Mucosa of rectum (tissue), 2 donors: Measurements from ENCODE around the gene SGMS1.

ENCODE experiments used
- H3K27ac ChIP-seq, 2 donors: one replicate each; pipeline ENCODE4 v1.7.0; 2013; ENCODE audit warnings: inconsistent platforms in 2 of 2, low read depth in 2 of 2, low read length in 2 of 2
- H3K27me3 ChIP-seq, 2 donors: one replicate each; pipeline ENCODE4 v1.7.0; 2013; ENCODE audit warnings: low read length in 2 of 2; ENCODE audit not compliant: control insufficient read depth in 2 of 2, insufficient read depth in 2 of 2
- H3K36me3 ChIP-seq, 2 donors: one replicate each; pipeline ENCODE4 v1.7.0; 2013; ENCODE audit warnings: low read length in 2 of 2; ENCODE audit not compliant: control insufficient read depth in 2 of 2, insufficient read depth in 2 of 2
- H3K4me1 ChIP-seq, 2 donors: one replicate each; pipeline ENCODE4 v1.7.0; 2013; ENCODE audit warnings: low read length in 2 of 2, mild to moderate bottlenecking in 1 of 2; ENCODE audit not compliant: control insufficient read depth in 2 of 2, insufficient read depth in 2 of 2
- H3K4me3 ChIP-seq, 2 donors: one replicate each; pipeline ENCODE4 v1.7.0; 2013; ENCODE audit warnings: low read length in 2 of 2
- H3K9ac ChIP-seq, 2 donors: one replicate each; pipeline ENCODE4 v1.7.0; 2013; ENCODE audit warnings: low read length in 2 of 2, low read depth in 1 of 2, mild to moderate bottlenecking in 1 of 2
- H3K9me3 ChIP-seq, 2 donors: one replicate each; pipeline ENCODE4 v1.7.0; 2013; ENCODE audit warnings: low read length in 2 of 2; ENCODE audit not compliant: control insufficient read depth in 2 of 2
- donor health status: healthy.
- donor health status: Normal muscosa, but diverticular disease.

Gene SGMS1

GRCh38 chr10:50527442-50528043 is 96.2 kb downstream of the SGMS1 start:
- Histone ChIP-seq H3K4me3 (no peak overlapping the region), H3K9ac (no peak overlapping the region), H3K9me3 (no peaks in the 10 kb centered on the region), H3K4me1 (no peaks in the 10 kb centered on the region), H3K27ac (no peak overlapping the region), H3K27me3 (no peaks in the 10 kb centered on the region), H3K36me3 (no peaks in the 10 kb centered on the region)

GRCh38 chr10:50526185-50526584 is 97.6 kb downstream of the SGMS1 start:
- H3K9me3 ChIP-seq: no peaks in the 10 kb centered on the region
- H3K27me3 ChIP-seq: no peaks in the 10 kb centered on the region
- no peak overlapping the region for H3K27ac ChIP-seq
- H3K4me3 ChIP-seq: no peak overlapping the region
- H3K4me1 ChIP-seq: no peaks in the 10 kb centered on the region
- H3K9ac ChIP-seq: no peak overlapping the region
- no peaks in the 10 kb centered on the region for H3K36me3 ChIP-seq

DNA sequence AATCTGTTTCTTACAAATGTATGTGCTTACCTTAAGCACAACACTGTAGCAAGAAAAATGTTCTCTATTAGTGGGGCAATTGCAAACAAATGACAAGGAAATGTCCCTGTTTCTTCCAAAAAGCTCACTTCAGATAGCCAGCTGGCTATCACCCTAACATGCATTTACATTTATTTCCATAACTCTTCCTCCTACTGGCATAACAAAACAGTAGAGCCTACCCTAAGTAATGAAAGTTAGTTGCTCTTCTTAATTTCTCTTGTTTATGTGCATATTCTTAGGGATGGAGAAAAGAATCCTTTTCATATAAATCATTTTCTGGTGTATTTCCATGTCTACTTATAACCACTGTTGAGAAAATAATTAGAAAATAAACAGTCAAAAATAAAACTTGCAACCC is 100.4 kb downstream of the SGMS1 start:
- H3K4me1 ChIP-seq: no peaks in the 10 kb centered on the region
- no peaks in the 10 kb centered on the region for H3K27me3 ChIP-seq
- H3K9ac ChIP-seq: no peak overlapping the region
- H3K4me3 ChIP-seq: no peak overlapping the region
- H3K27ac ChIP-seq: no peak overlapping the region
- no peaks in the 10 kb centered on the region for H3K9me3 ChIP-seq
- H3K36me3 ChIP-seq: peaks cover 0 to 3% of the 10 kb centered on the region in 2 donors

GRCh38 chr10:50522908-50523307 is 100.8 kb downstream of the SGMS1 start:
- Histone ChIP-seq H3K9ac (no peak overlapping the region), H3K4me1 (no peaks in the 10 kb centered on the region), H3K27ac (no peak overlapping the region), H3K4me3 (no peak overlapping the region), H3K27me3 (no peaks in the 10 kb centered on the region), H3K36me3 (peaks cover 0 to 3% of the 10 kb centered on the region in 2 donors), H3K9me3 (no peaks in the 10 kb centered on the region)

DNA sequence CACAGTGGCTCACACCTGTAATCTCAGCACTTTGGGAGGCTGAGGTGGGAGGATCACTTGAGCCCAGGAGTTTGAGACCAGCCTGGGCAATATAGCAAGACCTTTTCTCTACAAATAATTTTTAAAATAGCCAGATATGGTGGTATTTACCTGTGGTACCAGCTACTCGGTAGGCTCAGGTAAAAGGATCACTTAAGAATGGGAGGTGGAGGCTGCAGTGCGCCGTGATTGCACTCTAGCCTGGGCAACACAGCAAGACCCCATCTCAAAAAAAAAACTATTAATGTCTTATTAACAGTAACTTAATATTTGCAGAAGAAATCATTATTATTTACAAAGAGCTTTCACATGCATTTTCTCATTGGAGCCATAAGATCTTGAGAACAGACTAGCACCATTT is 103.6 kb downstream of the SGMS1 start:
- no peaks in the 10 kb centered on the region for H3K9me3 ChIP-seq
- no peaks in the 10 kb centered on the region for H3K27me3 ChIP-seq
- H3K9ac ChIP-seq: no peak overlapping the region
- no peaks in the 10 kb centered on the region for H3K4me1 ChIP-seq
- no peak overlapping the region for H3K27ac ChIP-seq
- H3K36me3 ChIP-seq: peaks cover 0 to 3% of the 10 kb centered on the region in 2 donors
- no peak overlapping the region for H3K4me3 ChIP-seq

GRCh38 chr10:50517626-50518025 is 106.1 kb downstream of the SGMS1 start:
- Histone ChIP-seq H3K36me3 (peaks cover 0 to 3% of the 10 kb centered on the region in 2 donors), H3K4me1 (no peaks in the 10 kb centered on the region), H3K27ac (no peak overlapping the region), H3K4me3 (no peak overlapping the region), H3K27me3 (no peaks in the 10 kb centered on the region), H3K9me3 (no peaks in the 10 kb centered on the region), H3K9ac (no peak overlapping the region)

DNA sequence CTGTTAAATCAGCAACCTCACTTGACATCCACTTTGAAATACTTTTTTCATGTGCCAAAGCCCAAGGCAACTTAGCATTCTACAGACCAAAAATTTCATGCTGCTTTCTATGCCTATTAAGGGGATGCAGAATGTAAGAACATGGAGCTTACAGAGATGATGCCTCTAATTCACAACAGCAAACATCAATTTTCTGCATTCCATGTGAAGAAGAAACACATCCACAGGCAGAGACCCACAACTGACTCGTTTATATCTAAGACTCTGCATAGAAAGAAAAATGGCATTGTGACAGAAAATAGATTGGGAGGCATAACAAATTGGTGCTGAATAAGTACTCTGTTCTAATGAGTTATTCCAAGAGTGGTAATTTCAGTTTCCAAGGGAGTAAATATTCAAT is 107.6 kb downstream of the SGMS1 start:
- H3K4me1 ChIP-seq: no peaks in the 10 kb centered on the region
- H3K4me3 ChIP-seq: no peak overlapping the region
- no peaks in the 10 kb centered on the region for H3K27me3 ChIP-seq
- H3K27ac ChIP-seq: no peak overlapping the region
- H3K9ac ChIP-seq: no peak overlapping the region
- peaks cover 0 to 3% of the 10 kb centered on the region in 2 donors for H3K36me3 ChIP-seq
- no peaks in the 10 kb centered on the region for H3K9me3 ChIP-seq

DNA sequence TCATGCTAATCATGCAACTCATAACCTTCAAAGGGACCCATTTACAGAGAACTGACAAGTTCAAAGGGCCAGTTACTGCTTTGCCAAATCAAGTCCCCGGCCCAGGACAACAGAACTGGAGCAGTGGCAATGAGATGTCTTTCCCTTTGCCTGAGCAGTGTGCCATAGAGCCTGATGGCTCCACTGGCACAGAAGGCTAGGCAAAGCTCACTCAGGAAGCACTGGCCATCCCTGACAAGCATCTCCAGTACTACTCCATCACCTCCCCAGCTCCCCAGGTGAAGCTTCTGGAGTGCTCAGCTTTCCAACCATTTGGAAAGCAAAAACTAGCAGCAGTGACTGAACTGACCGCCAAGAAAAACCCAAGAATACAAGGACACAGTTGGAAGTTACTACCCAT is 108.3 kb downstream of the SGMS1 start:
- no peak overlapping the region for H3K27ac ChIP-seq

DNA sequence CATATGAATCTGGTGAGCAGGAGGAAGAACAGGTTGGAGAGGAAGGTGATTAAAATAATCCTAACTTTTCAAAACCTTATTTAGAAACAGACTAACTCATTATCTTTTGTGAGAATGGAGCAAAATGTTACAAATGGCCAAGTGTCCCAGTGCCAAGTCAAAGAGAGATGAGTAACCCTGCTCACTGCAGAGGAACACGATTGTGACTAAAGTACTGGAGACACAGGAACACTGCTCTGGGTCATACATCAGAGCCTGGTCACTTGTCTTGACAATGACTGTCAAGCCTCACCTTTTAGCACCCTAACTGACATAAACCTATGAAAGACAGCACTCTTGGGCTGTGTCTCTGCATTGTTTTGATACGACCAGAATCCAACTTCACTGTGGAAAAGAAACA is 108.8 kb downstream of the SGMS1 start:
- Histone ChIP-seq H3K4me3 (no peak overlapping the region), H3K27ac (no peak overlapping the region), H3K27me3 (no peaks in the 10 kb centered on the region), H3K4me1 (no peaks in the 10 kb centered on the region), H3K9ac (no peak overlapping the region), H3K36me3 (peaks cover 0 to 3% of the 10 kb centered on the region in 2 donors), H3K9me3 (no peaks in the 10 kb centered on the region)

More for the DNA sequence above, 108.3 kb downstream of the SGMS1 start:
- Histone ChIP-seq H3K27me3 (no peaks in the 10 kb centered on the region), H3K9me3 (no peaks in the 10 kb centered on the region), H3K36me3 (peaks cover 0 to 3% of the 10 kb centered on the region in 2 donors), H3K9ac (no peak overlapping the region), H3K4me3 (no peak overlapping the region), H3K4me1 (no peaks in the 10 kb centered on the region)

DNA sequence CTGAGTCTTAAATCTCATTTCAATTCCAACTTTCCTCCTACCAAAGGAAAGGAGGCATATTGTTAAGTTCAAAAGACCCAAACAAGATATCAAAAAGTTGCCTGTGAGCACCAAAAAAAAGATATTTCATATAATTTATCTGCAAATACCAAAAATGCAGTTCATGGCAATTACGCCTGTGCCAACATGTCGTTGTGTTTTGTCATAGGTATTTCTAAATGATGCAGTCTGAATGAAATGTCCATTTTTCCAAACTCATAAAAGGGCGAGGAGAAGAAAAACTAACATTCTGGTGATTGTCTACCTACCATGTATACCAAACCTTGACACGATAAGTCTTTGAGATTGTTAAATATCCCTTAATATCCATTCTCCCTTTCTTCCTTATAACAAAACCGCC is 109.8 kb downstream of the SGMS1 start:
- Histone ChIP-seq H3K4me1 (no peaks in the 10 kb centered on the region), H3K27ac (no peak overlapping the region), H3K9me3 (no peaks in the 10 kb centered on the region), H3K36me3 (no peaks in the 10 kb centered on the region), H3K27me3 (no peaks in the 10 kb centered on the region), H3K4me3 (no peak overlapping the region), H3K9ac (no peak overlapping the region)
